GM19328 (cell line): Measurements from ENCODE around the gene HIP1.
"Not testable (repeated sequence)": the region's sequence is repeated elsewhere in the genome, so short reads cannot be mapped to it uniquely, and the experiment has no call there.

Source experiments
- ATAC-seq: cut with Tn5 transposase; IDR thresholded peaks from one replicate; pipeline ENCODE4 v1.9.1; 2021; ENCODE audit warnings: mild to moderate bottlenecking, moderate library complexity; ENCODE audit not compliant: unreplicated experiment

The HIP1 gene

GRCh38 chr7:75534727-75535307 lies 203.9 kb downstream of the HIP1 start:
- ATAC-seq = no peak

GRCh38 chr7:75533926-75534325 lies 204.8 kb downstream of the HIP1 start:
- ATAC-seq = no peak

GRCh38 chr7:75532639-75533038 lies 206.1 kb downstream of the HIP1 start:
- ATAC-seq = no peak

GRCh38 chr7:75531359-75531821 lies 207.4 kb downstream of the HIP1 start:
- ATAC-seq = no peak

GRCh38 chr7:75527224-75527722 lies 211.5 kb downstream of the HIP1 start:
- not testable (repeated sequence) for ATAC-seq

- ATAC-seq = not testable (repeated sequence)
These were observed 217.0 kb downstream of the HIP1 start for GRCh38 chr7:75521727-75522126.

GRCh38 chr7:75518842-75519241 lies 219.9 kb downstream of the HIP1 start:
- ATAC-seq = not testable (repeated sequence)

GRCh38 chr7:75509033-75509432 lies 229.7 kb downstream of the HIP1 start:
- ATAC-seq = not testable (repeated sequence)

GRCh38 chr7:75492020-75492419 lies 246.7 kb downstream of the HIP1 start, which contains the start of gene SPDYE5:
TSS of gene SPDYE5 (plus strand) at chr7:75492320. CDS start at chr7:75494048, 1,728 bp downstream.
- not testable (repeated sequence) for ATAC-seq

- ATAC-seq = peak; percentile 96
These were observed 252.6 kb downstream of the HIP1 start, which contains the start of gene POM121C for GRCh38 chr7:75485979-75486643. TSS of gene POM121C (minus strand) at chr7:75486299. CDS start at chr7:75441496, 44,803 bp downstream.

GRCh38 chr7:75485355-75485978 lies 253.3 kb downstream of the HIP1 start:
- ATAC-seq = not testable (repeated sequence)
